ENCODE results near the gene GRHPR. TPM values are rescaled to one million over a fixed set of nuclear protein-coding genes. Genes with fewer than 3 reads are reported as not detected.
A peak's percentile ranks its signal among the peaks of the same experiment; 100 is the strongest.

Gene GRHPR
- total RNA-seq, 6 experiments from 2014 or later, result 159 to 424 (median 359) TPM

DNA sequence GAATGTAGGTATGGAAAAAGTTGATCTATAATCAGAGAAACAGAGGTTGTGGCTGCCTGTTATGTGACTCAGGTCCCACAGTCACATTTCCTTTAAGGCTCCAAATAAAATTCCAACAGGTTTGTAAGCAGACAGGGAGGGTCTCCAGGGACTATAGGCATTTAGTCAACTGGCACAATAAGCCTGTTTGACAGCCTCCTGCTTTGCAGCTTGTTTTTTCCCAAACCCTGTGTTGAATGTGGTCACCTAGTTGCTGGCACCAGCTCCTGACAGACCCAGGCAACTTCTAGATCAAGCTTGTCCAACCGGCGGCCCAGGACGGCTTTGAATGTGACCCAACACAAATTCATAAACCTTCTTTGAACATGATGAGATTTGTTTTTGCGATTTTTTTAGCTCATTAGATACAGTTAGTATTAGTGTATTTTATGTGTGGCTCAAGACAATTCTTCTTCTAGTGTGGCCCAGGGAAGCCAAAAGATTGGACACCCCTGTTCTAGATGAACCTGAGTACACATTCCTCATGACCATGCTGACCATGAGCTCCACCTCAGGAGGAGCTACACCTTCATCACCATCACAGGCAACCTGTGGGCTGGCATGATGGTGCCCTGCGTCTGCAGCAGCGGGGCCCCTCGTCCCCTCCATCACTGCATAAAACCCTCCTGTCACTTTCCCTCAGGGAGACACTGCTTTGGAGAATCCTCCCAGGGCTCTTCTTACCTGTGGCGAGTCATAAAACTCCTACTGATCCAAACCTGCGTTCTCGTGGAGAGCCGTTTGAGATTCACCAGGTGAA, 15.7 kb upstream of the GRHPR start:
- WGBS (ENCODE audit: insufficient coverage, low coverage, low lambda C conversion rate, missing lambda C conversion rate), result 91% methylated on average over 8 of the region's 11 CpGs
- intact Hi-C loops (cut with DNase I), result no loop called here
- H3K9me3 ChIP-seq, result no peaks in the 10 kb centered on the region
- H3K27ac ChIP-seq, result no peak overlapping the region
- no peak for ATAC-seq
- TF ChIP-seq CTCF (IDR thresholded peaks at IDR 0.05) (no peak), POLR2A (IDR thresholded peaks at IDR 0.05) (no peak)
- H3K27me3 ChIP-seq, result no peaks in the 10 kb centered on the region
- H3K4me1 ChIP-seq, result no peaks in the 10 kb centered on the region
- no peak for DNase-seq
- no peak overlapping the region for H3K4me3 ChIP-seq
- no peaks in the 10 kb centered on the region for H3K36me3 ChIP-seq

DNA sequence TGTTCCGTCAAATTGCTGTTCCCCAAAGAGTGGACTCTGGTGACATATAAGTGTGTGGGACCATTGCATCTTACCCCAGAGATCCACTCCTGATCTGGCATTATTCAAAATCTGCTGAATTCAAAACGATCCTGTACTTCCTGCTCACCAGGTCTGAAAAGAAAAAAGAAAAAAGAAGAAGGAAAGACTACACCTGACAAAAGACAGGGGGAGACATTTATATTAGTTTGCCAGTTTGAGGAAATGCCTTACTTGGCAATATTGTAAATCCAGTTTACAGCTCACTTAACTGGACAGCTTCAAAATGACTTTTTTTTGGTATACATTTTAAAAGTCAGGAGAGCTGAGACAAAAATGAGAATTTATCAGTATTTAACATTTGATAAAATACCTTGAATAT, 15.0 kb upstream of the GRHPR start:
- TF ChIP-seq POLR2A (IDR thresholded peaks at IDR 0.05) (no peak), CTCF (IDR thresholded peaks at IDR 0.05) (peak in 3 of 4 donors; percentile 9 to 19 (median 14))
- no peak for DNase-seq
- no peaks in the 10 kb centered on the region for H3K4me1 ChIP-seq
- no peaks in the 10 kb centered on the region for H3K9me3 ChIP-seq
- H3K4me3 ChIP-seq, result no peak overlapping the region
- no peak overlapping the region for H3K27ac ChIP-seq
- 46% methylated on average over 2 of the region's 2 CpGs for WGBS (ENCODE audit: insufficient coverage, low coverage, low lambda C conversion rate, missing lambda C conversion rate)
- intact Hi-C loops (cut with DNase I), result no loop called here
- H3K36me3 ChIP-seq, result no peaks in the 10 kb centered on the region
- no peaks in the 10 kb centered on the region for H3K27me3 ChIP-seq
- peak in 1 of 4 donors; percentile 19 for ATAC-seq

DNA sequence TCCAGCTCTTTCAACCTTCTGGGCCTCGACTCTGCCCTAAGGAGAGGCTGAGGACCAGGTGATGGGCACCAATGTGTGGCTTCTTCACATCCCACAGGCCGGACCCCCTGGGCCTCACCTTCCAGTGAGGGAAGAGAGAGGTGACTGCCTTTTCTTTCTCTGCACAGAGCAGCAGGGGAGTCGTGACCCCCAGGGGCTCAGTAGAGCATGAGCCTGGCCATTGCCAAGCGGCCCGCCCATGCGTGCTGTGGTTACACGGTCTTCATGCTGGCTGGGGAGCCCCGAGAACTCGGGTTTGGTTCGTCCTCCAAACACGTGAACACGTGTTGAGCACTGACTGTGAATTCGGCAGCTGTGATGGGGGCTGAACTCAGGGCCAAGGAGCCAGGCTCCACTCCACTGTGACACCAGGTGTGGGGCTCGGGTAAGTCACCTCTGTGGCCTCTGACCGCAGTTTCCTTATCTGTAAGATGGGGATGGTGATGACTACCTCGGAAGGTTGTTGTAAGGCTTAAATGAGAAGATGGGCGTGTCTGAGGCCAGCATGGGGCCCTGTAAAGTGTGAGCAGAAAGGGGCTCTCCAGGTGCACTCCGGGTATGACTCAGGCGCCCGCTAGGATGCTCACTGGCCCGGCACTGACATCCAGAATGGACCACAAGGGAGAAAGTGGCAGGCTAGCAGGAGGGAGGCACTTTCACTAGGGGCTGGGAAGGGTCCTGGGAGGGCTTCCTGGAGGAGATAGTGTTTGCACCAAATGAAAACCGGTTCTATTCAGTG, 13.4 kb upstream of the GRHPR start:
- Histone ChIP-seq H3K4me3 (no peak overlapping the region), H3K27me3 (no peaks in the 10 kb centered on the region), H3K27ac (no peak overlapping the region), H3K36me3 (no peaks in the 10 kb centered on the region), H3K4me1 (no peaks in the 10 kb centered on the region), H3K9me3 (no peaks in the 10 kb centered on the region)
- intact Hi-C loops (cut with DNase I), result no loop called here
- 88% methylated on average over 1 of the region's 22 CpGs for WGBS (ENCODE audit: insufficient coverage, low coverage, low lambda C conversion rate, missing lambda C conversion rate)
- DNase-seq, result no peak
- no peak for ATAC-seq
- TF ChIP-seq CTCF (IDR thresholded peaks at IDR 0.05), result no peak
- TF ChIP-seq POLR2A (IDR thresholded peaks at IDR 0.05), result no peak

- TF ChIP-seq CTCF (IDR thresholded peaks at IDR 0.05) (no peak), POLR2A (IDR thresholded peaks at IDR 0.05) (no peak)
- WGBS (ENCODE audit: insufficient coverage, low coverage, low lambda C conversion rate, missing lambda C conversion rate), result 73% methylated on average over 4 of the region's 9 CpGs
These were observed 12.1 kb upstream of the GRHPR start for GRCh38 chr9:37410354-37410861.

More at GRCh38 chr9:37410354-37410861, 12.1 kb upstream of the GRHPR start:
- DNase-seq, result no peak
- H3K4me3 ChIP-seq, result no peak overlapping the region
- H3K4me1 ChIP-seq, result peaks cover 0 to 6% (median under 1%) of the 10 kb centered on the region in 4 donors
- no peak for ATAC-seq
- H3K27me3 ChIP-seq, result no peaks in the 10 kb centered on the region
- no peaks in the 10 kb centered on the region for H3K36me3 ChIP-seq
- H3K27ac ChIP-seq, result no peak overlapping the region
- no peaks in the 10 kb centered on the region for H3K9me3 ChIP-seq
- intact Hi-C loops (cut with DNase I), result no loop called here

Measured in right lobe of liver (tissue), 6 donors.